ENCODE measurements around the gene CD83. TPM values are rescaled to one million over a fixed set of nuclear protein-coding genes. Genes with fewer than 3 reads are reported as not detected.

The CD83 gene
- total RNA-seq, 4 donors from 2014 or later: 4.9 to 20.4 (median 12.4) TPM

- no peak for ATAC-seq (ENCODE audit: low FRiP score)
- no peak for DNase-seq (ENCODE audit: low spot score)
- no peak for TF ChIP-seq CTCF (IDR thresholded peaks at IDR 0.05)
Measured at GRCh38 chr6:14100966-14101365, 16.6 kb upstream of the CD83 start.

- TF ChIP-seq CTCF (IDR thresholded peaks at IDR 0.05): no peak
- no peak for ATAC-seq (ENCODE audit: low FRiP score)
Measured at GRCh38 chr6:14102383-14102782, 15.2 kb upstream of the CD83 start.

GRCh38 chr6:14105547-14105946 is 12.0 kb upstream of the CD83 start:
- no peak for TF ChIP-seq CTCF (IDR thresholded peaks at IDR 0.05)
- DNase-seq (ENCODE audit: low spot score): no peak

More at GRCh38 chr6:14102383-14102782, 15.2 kb upstream of the CD83 start:
- no peak for DNase-seq (ENCODE audit: low spot score)

GRCh38 chr6:14107000-14107399 is 10.6 kb upstream of the CD83 start:
- ATAC-seq (ENCODE audit: low FRiP score) (no peak), DNase-seq (ENCODE audit: low spot score) (no peak)
- no peak for TF ChIP-seq CTCF (IDR thresholded peaks at IDR 0.05)

More at GRCh38 chr6:14105547-14105946, 12.0 kb upstream of the CD83 start:
- ATAC-seq (ENCODE audit: low FRiP score): no peak

GRCh38 chr6:14107711-14108494 is 9.7 kb upstream of the CD83 start:
- ATAC-seq (ENCODE audit: low FRiP score) (no peak), DNase-seq (ENCODE audit: low spot score) (no peak)
- TF ChIP-seq CTCF (IDR thresholded peaks at IDR 0.05): no peak

- ATAC-seq (ENCODE audit: low FRiP score) (no peak), DNase-seq (ENCODE audit: low spot score) (no peak)
- TF ChIP-seq CTCF (IDR thresholded peaks at IDR 0.05): no peak
Measured at GRCh38 chr6:14108571-14109410, 8.8 kb upstream of the CD83 start.

Data from omental fat pad (tissue), 4 donors.